PFSK-1 (cell line): ENCODE data around the gene RAD23B.

Source experiments
- FOXP2 ChIP-seq: optimal IDR thresholded peaks from 2 replicates; pipeline ENCODE3; 2011; ENCODE audit warnings: borderline replicate concordance, control low read depth, inconsistent platforms; ENCODE audit not compliant: insufficient read depth; ENCODE audit errors: extremely low read length, extremely low read depth
- POLR2AphosphoS5 ChIP-seq: IDR thresholded peaks from 2 replicates; pipeline ENCODE4 v1.6.1; 2012; ENCODE audit warnings: low read depth, mild to moderate bottlenecking, control low read depth, low read length, moderate library complexity
- REST ChIP-seq, 2 experiments: IDR thresholded peaks; 2 replicates each; pipeline versions ENCODE4 v1.6.1 to v1.8.0; 2011 to 2012; ENCODE audit warnings: low read depth in 2 of 2, low read length in 2 of 2, control low read depth in 1 of 2, inconsistent platforms in 1 of 2, mild to moderate bottlenecking in 1 of 2, moderate library complexity in 1 of 2; ENCODE audit not compliant: insufficient read depth in 1 of 2
- SIN3A ChIP-seq: IDR thresholded peaks from 2 replicates; pipeline ENCODE4 v1.6.1; 2012; ENCODE audit warnings: mild to moderate bottlenecking, low read length, moderate library complexity, borderline replicate concordance; ENCODE audit not compliant: insufficient read depth

DNA sequence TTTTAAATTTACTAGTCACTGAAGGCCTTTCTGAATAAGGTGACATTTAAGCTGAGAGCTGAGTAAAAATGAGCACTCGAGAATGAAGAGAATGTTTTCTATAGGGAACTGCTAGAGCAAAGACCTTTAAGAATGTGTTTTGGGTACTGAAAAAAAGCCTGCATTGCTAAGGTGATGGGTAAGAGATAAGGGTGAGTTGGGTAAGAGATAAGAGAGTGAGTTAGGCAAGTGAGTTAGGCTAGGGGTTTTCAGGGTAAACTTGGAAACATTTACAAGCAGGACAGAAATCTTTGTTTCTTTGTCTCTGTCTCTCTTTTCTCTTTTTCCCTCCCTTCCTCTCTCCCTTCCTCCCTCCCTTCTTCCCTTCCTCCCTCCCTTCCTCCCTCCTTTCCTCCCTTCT lies 5.6 kb downstream of the RAD23B start:
- no peak for TF ChIP-seq REST (IDR thresholded peaks at IDR 0.05; ENCODE audit: insufficient read depth in 1 of 2, low read depth in 2 of 2, low read length in 2 of 2)
- no peak for TF ChIP-seq POLR2AphosphoS5
- TF ChIP-seq FOXP2: no peak
- no peak for TF ChIP-seq SIN3A
